ENCODE measurements around the gene TRIM44. TPM values are rescaled to one million over a fixed set of nuclear protein-coding genes. Genes with fewer than 3 reads are reported as not detected.

TRIM44 gene
- total and polyA plus RNA-seq, 8 donors = 57.6 to 72.1 (median 65.2) TPM

- no peaks in the 10 kb centered on the region for H3K27me3 ChIP-seq
- no peaks in the 10 kb centered on the region for H3K9me3 ChIP-seq
- no peak overlapping the region for H3K27ac ChIP-seq
- ATAC-seq (no peak), DNase-seq (no peak)
- TF ChIP-seq CTCF (IDR thresholded peaks at IDR 0.05) = no peak
- H3K4me1 ChIP-seq = peaks cover 0 to 6% of the 10 kb centered on the region in 2 donors
- no peaks in the 10 kb centered on the region for H3K36me3 ChIP-seq
- intact Hi-C loops (cut with DNase I) = no loop called here
- no peak overlapping the region for H3K4me3 ChIP-seq
These were observed 123.0 kb downstream of the TRIM44 start for GRCh38 chr11:35785287-35786167.

GRCh38 chr11:35786188-35786587 is 123.6 kb downstream of the TRIM44 start:
- no peak for ATAC-seq
- DNase-seq = no peak
- intact Hi-C loops (cut with DNase I) = no loop called here
- no peak overlapping the region for H3K27ac ChIP-seq
- H3K4me3 ChIP-seq = no peak overlapping the region
- H3K27me3 ChIP-seq = no peaks in the 10 kb centered on the region
- H3K9me3 ChIP-seq = no peaks in the 10 kb centered on the region
- peaks cover 0 to 2% of the 10 kb centered on the region in 2 donors for H3K4me1 ChIP-seq
- H3K36me3 ChIP-seq = no peaks in the 10 kb centered on the region
- TF ChIP-seq CTCF (IDR thresholded peaks at IDR 0.05) = no peak

GRCh38 chr11:35787013-35787504 is 124.5 kb downstream of the TRIM44 start:
- no peak overlapping the region for H3K4me3 ChIP-seq
- H3K9me3 ChIP-seq = no peaks in the 10 kb centered on the region
- no peak for TF ChIP-seq CTCF (IDR thresholded peaks at IDR 0.05)
- ATAC-seq (no peak), DNase-seq (peak in 1 of 4 donors; percentile 54)
- no peaks in the 10 kb centered on the region for H3K36me3 ChIP-seq
- intact Hi-C loops (cut with DNase I) = no loop called here
- H3K4me1 ChIP-seq = no peaks in the 10 kb centered on the region
- H3K27me3 ChIP-seq = no peaks in the 10 kb centered on the region
- H3K27ac ChIP-seq = no peak overlapping the region

GRCh38 chr11:35787626-35788025 is 125.1 kb downstream of the TRIM44 start:
- intact Hi-C loops (cut with DNase I) = no loop called here
- DNase-seq (no peak), ATAC-seq (no peak)
- H3K27me3 ChIP-seq = no peaks in the 10 kb centered on the region
- no peak for TF ChIP-seq CTCF (IDR thresholded peaks at IDR 0.05)
- no peaks in the 10 kb centered on the region for H3K4me1 ChIP-seq
- no peak overlapping the region for H3K27ac ChIP-seq
- H3K9me3 ChIP-seq = no peaks in the 10 kb centered on the region
- no peak overlapping the region for H3K4me3 ChIP-seq
- no peaks in the 10 kb centered on the region for H3K36me3 ChIP-seq

- Histone ChIP-seq H3K36me3 (no peaks in the 10 kb centered on the region), H3K4me1 (no peaks in the 10 kb centered on the region), H3K4me3 (no peak overlapping the region), H3K27ac (no peak overlapping the region), H3K9me3 (no peaks in the 10 kb centered on the region), H3K27me3 (no peaks in the 10 kb centered on the region)
- DNase-seq = no peak
- no peak for TF ChIP-seq CTCF (IDR thresholded peaks at IDR 0.05)
- intact Hi-C loops (cut with DNase I) = no loop called here
- ATAC-seq = no peak
These were observed 128.7 kb downstream of the TRIM44 start for GRCh38 chr11:35791088-35791958.
